Bronchial epithelial cell (primary cell): ENCODE measurements around the gene UNK. TPM values are rescaled to one million over a fixed set of nuclear protein-coding genes. Genes with fewer than 3 reads are reported as not detected.

Experiments used
- DNase-seq: peaks from one replicate; pipeline ENCODE4 v3.0.0-alpha.2; 2010; ENCODE audit warnings: low read depth
- FAIRE-seq: peaks from 2 replicates; lab custom pipeline; 2011; peaks lifted over from hg19 to GRCh38; lab: Jason Lieb, UNC
- H3K27me3 ChIP-seq: 2 replicates; pipeline ENCODE4 v1.5.1; 2011; ENCODE audit warnings: low read length; ENCODE audit not compliant: control insufficient read depth, insufficient read depth
- H3K36me3 ChIP-seq: 2 replicates; pipeline ENCODE4 v1.5.1; 2011; ENCODE audit warnings: low read length; ENCODE audit not compliant: control insufficient read depth, insufficient read depth
- H3K4me3 ChIP-seq: 2 replicates; pipeline ENCODE4 v1.5.1; 2011; ENCODE audit warnings: mild to moderate bottlenecking, low read depth, low read length, control low read depth
- total RNA-seq: library from RNA; depleted of rRNA; stranded (reverse); fragments of >200 nt; gene quantifications from 2 replicates; pipeline ENCODE4 v1.2.1, GENCODE V29; 2014
- TF ChIP-seq, protein P1 (sequence below): IDR thresholded peaks from 2 replicates; pipeline ENCODE4 v1.5.1; 2011; ENCODE audit warnings: mild to moderate bottlenecking, moderate library complexity, low read length, control low read depth, inconsistent platforms; ENCODE audit not compliant: insufficient read depth, severe bottlenecking

Gene UNK
- total RNA-seq, 1 donor from 2014 or later = 10.8 TPM

DNA sequence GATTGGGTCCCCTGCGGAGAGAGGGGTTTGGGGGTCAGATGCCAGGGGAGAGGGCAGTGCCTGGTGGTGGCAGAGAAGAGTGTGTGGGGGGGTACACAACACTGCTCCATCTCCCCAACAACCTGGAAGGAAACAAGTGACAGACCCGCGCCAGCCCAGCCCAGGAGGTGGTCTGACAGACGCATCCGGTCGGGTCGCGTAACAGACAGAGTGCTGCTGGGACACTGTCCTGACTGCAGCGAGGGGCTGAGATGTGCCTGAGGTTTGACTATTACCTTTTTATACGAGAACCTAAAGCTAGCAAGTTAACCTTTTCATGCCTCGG, 43.4 kb downstream of the UNK start:
- DNase-seq = no peak
- Histone ChIP-seq H3K4me3 (no peak overlapping the region), H3K27me3 (no peaks in the 10 kb centered on the region), H3K36me3 (peaks cover 5% of the 10 kb centered on the region)
- FAIRE-seq = no peak
- TF ChIP-seq, protein P1, sequence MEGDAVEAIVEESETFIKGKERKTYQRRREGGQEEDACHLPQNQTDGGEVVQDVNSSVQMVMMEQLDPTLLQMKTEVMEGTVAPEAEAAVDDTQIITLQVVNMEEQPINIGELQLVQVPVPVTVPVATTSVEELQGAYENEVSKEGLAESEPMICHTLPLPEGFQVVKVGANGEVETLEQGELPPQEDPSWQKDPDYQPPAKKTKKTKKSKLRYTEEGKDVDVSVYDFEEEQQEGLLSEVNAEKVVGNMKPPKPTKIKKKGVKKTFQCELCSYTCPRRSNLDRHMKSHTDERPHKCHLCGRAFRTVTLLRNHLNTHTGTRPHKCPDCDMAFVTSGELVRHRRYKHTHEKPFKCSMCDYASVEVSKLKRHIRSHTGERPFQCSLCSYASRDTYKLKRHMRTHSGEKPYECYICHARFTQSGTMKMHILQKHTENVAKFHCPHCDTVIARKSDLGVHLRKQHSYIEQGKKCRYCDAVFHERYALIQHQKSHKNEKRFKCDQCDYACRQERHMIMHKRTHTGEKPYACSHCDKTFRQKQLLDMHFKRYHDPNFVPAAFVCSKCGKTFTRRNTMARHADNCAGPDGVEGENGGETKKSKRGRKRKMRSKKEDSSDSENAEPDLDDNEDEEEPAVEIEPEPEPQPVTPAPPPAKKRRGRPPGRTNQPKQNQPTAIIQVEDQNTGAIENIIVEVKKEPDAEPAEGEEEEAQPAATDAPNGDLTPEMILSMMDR = no peak

DNA sequence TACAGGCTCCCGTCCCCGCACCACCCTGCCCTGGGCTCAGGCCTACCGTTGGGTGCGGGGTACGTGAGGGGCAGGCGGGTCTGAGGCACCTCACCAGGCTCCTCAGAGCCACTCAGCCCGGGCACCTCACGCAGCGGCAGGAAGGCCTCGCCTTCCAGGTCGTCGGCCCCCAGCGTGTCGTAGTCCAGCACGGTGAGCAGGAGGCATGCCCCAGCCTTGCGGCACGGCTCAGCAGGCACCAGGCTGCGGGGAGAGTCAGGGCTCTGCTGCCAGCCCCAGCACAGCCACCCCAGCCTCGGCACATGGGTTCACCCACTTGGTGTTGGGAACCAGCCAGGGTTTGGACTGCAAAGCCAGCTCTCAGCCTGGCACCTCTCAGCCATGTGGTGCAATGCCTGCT, 44.1 kb downstream of the UNK start:
- FAIRE-seq (no peak), DNase-seq (no peak)
- TF ChIP-seq, protein P1 = no peak
- Histone ChIP-seq H3K27me3 (no peaks in the 10 kb centered on the region), H3K4me3 (no peak overlapping the region), H3K36me3 (peaks cover 4% of the 10 kb centered on the region)

DNA sequence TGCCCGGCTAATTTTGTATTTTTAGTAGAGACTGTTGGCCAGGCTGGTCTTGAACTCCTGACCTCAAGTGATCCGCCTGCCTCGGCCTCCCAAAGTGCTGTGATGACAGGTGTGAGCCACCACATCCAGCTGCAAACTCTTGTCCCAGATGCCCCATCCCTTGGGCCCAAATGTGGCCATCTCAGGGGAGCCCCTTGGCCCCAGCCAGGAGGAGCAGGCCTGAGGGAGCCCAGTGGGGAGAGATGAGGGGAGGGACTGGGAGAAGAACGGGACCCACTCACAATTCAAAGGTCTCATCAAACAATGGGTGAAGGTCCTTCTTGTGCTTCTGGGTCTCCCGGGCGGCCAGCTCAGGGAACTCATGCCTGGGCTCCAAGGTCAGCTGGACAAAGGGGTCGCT, 45.1 kb downstream of the UNK start:
- H3K27me3 ChIP-seq = no peaks in the 10 kb centered on the region
- FAIRE-seq (no peak), DNase-seq (no peak)
- TF ChIP-seq, protein P1 = no peak
- peaks cover 3% of the 10 kb centered on the region for H3K36me3 ChIP-seq
- H3K4me3 ChIP-seq = no peak overlapping the region

DNA sequence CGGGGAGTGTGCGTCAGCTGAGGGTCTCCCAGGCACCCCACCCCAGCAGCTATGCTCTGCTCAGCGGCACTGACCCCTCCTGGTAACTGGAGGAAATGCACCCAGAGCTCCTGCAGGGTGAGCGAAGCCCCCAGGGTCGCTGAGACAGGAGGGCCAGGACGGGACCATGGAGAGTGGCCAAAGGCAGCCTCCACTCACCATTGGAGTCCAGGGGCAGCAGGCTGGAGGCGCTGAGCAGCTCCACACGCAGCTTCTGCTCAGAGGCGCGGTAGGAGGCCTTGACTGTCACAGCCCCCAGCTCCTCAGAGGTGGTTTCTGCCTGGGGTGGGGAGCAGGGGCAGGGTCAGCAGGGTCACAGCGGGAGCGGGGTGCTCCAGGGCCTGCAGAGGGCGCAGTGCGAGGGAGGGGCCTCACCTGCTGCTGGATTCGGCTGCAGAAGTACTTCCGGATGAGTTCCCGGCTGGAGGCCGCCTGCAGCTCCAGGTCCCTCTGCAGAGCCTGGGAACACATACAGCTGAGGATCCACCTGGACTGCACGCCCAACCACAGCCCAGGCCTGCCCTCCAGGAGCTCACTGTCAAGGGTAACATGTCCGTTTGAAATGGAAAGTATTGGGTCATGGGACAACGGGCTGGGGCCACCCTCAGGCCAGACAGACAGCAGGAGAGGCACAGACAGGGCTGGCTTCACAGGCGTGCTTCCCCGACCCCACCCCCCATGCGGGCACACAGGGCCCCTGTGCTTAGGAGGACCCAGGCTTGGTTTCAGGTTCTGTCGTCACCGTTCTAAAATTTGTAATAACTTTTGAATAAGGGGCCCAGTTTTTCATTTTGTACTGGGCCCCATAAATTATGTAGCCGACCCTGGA, 45.8 kb downstream of the UNK start:
- TF ChIP-seq, protein P1 = peak; percentile 62
- no peak for DNase-seq
- H3K27me3 ChIP-seq = no peaks in the 10 kb centered on the region
- no peak for FAIRE-seq
- H3K36me3 ChIP-seq = peaks cover 3% of the 10 kb centered on the region
- no peak overlapping the region for H3K4me3 ChIP-seq

DNA sequence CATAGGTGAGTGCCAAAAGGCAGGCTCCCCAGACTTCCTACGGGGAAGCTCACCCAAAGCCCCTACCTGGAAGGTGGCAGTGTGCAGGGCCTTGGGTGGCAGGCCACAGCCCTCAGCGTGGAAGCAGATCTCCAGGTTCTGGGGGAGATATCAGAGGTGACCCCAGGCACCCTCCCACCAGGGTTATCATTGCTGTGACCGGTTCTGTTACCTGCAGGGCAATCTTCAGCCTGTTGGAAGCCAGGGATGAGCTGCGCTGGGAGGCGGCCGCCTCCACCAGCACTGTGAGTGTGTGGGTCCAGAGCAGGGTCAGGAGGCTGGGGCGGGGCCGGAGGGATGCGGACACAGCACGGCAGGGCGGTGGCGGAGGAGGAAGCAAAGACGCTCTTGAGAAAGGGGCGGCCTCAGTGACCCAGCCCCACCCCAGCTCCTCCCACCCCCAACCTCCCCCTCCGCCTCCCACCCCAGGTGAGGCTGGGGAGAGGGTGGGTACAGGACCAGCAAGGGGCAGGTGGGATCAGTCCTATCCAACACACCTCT, 46.5 kb downstream of the UNK start:
- TF ChIP-seq, protein P1 = no peak
- Histone ChIP-seq H3K36me3 (peaks cover 3% of the 10 kb centered on the region), H3K4me3 (no peak overlapping the region), H3K27me3 (no peaks in the 10 kb centered on the region)
- DNase-seq (no peak), FAIRE-seq (no peak)

DNA sequence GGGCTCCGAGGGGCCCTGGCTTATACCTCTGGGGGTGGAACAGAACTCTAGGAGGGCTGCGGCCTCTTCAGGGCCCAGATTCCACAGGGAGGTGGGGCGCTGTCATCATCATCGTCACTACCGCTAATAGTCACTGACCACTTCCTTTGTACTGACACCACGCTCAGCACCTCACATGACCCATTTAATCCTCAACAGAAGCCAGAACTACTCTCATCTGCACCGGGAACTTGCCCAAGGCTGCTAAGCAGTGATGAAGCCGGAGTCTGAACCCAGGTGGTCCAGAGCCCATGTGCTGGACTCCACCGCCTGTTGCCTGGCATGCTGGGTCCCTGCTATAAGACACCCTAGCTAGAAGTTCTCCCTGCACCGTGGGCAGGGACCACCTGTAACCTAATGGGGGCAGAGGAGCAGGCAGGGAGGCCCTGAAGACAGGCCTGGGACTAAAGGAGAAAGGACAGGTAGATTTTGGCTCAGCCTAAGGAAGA, 47.6 kb downstream of the UNK start:
- peak; percentile 58 for DNase-seq
- Histone ChIP-seq H3K27me3 (no peaks in the 10 kb centered on the region), H3K36me3 (peaks cover 3% of the 10 kb centered on the region), H3K4me3 (no peak overlapping the region)
- FAIRE-seq = no peak
- TF ChIP-seq, protein P1 = no peak
